Measurements from ENCODE around the gene ESPNL. TPM values are rescaled to one million over a fixed set of nuclear protein-coding genes. Genes with fewer than 3 reads are reported as not detected.

The ESPNL gene
- total RNA-seq, 1 donor = 1.3 TPM

GRCh38 chr2:238130696-238131628 is 30.8 kb downstream of the ESPNL start:
- H3K4me3 ChIP-seq (ENCODE audit: low read depth, low read length) = no peak overlapping the region
- no peak for DNase-seq (ENCODE audit: low read depth)
- no peak for TF ChIP-seq CTCF (IDR thresholded peaks at IDR 0.05; ENCODE audit: insufficient read depth, low read depth, low read length)

GRCh38 chr2:238131761-238132462 is 31.8 kb downstream of the ESPNL start:
- TF ChIP-seq CTCF (IDR thresholded peaks at IDR 0.05; ENCODE audit: insufficient read depth, low read depth, low read length) = no peak
- H3K4me3 ChIP-seq (ENCODE audit: low read depth, low read length) = no peak overlapping the region
- DNase-seq (ENCODE audit: low read depth) = no peak

GRCh38 chr2:238132463-238133450 is 32.6 kb downstream of the ESPNL start:
- TF ChIP-seq CTCF (IDR thresholded peaks at IDR 0.05; ENCODE audit: insufficient read depth, low read depth, low read length) = no peak
- H3K4me3 ChIP-seq (ENCODE audit: low read depth, low read length) = no peak overlapping the region
- DNase-seq (ENCODE audit: low read depth) = no peak

- no peak overlapping the region for H3K4me3 ChIP-seq (ENCODE audit: low read depth, low read length)
- no peak for DNase-seq (ENCODE audit: low read depth)
- no peak for TF ChIP-seq CTCF (IDR thresholded peaks at IDR 0.05; ENCODE audit: insufficient read depth, low read depth, low read length)
These were observed 33.6 kb downstream of the ESPNL start for GRCh38 chr2:238133499-238134392.

- no peak overlapping the region for H3K4me3 ChIP-seq (ENCODE audit: low read depth, low read length)
- no peak for DNase-seq (ENCODE audit: low read depth)
- no peak for TF ChIP-seq CTCF (IDR thresholded peaks at IDR 0.05; ENCODE audit: insufficient read depth, low read depth, low read length)
These were observed 34.2 kb downstream of the ESPNL start for GRCh38 chr2:238134393-238134785.
